ENCODE results near the gene TWSG1. TPM values are rescaled to one million over a fixed set of nuclear protein-coding genes. Genes with fewer than 3 reads are reported as not detected.
"Not testable (repeated sequence)": the region's sequence is repeated elsewhere in the genome, so short reads cannot be mapped to it uniquely, and the experiment has no call there.

The TWSG1 gene
- total RNA-seq, 1 donor from 2014 or later = 30.3 TPM

GRCh38 chr18:9441061-9441460 is 106.5 kb downstream of the TWSG1 start:
- Histone ChIP-seq H3K9ac (ENCODE audit: low read depth in 1 of 3, low read length in 3 of 3) (no peak overlapping the region), H3K27me3 (ENCODE audit: control insufficient read depth in 3 of 3, insufficient read depth in 3 of 3, low read length in 3 of 3) (no peaks in the 10 kb centered on the region), H3K4me3 (ENCODE audit: low read length in 3 of 3) (no peak overlapping the region), H3K9me3 (ENCODE audit: control insufficient read depth in 3 of 3, low read length in 3 of 3) (no peaks in the 10 kb centered on the region), H3K36me3 (ENCODE audit: control insufficient read depth in 3 of 3, insufficient read depth in 3 of 3, low read length in 3 of 3) (no peaks in the 10 kb centered on the region), H3K27ac (ENCODE audit: low read depth, low read length) (no peak overlapping the region), H3K4me1 (ENCODE audit: control insufficient read depth in 3 of 3, insufficient read depth in 3 of 3, low read length in 3 of 3) (peaks cover 0 to 2% (median 0%) of the 10 kb centered on the region in 3 donors)

GRCh38 chr18:9444549-9444948 is 110.0 kb downstream of the TWSG1 start:
- Histone ChIP-seq H3K36me3 (ENCODE audit: control insufficient read depth in 3 of 3, insufficient read depth in 3 of 3, low read length in 3 of 3) (no peaks in the 10 kb centered on the region), H3K27me3 (ENCODE audit: control insufficient read depth in 3 of 3, insufficient read depth in 3 of 3, low read length in 3 of 3) (peaks cover 0 to 4% (median 4%) of the 10 kb centered on the region in 3 donors)

GRCh38 chr18:9446839-9447238 is 112.3 kb downstream of the TWSG1 start:
- peaks cover 0 to 4% (median 4%) of the 10 kb centered on the region in 3 donors for H3K27me3 ChIP-seq (ENCODE audit: control insufficient read depth in 3 of 3, insufficient read depth in 3 of 3, low read length in 3 of 3)
- H3K4me1 ChIP-seq (ENCODE audit: control insufficient read depth in 3 of 3, insufficient read depth in 3 of 3, low read length in 3 of 3) = no peaks in the 10 kb centered on the region
- no peaks in the 10 kb centered on the region for H3K36me3 ChIP-seq (ENCODE audit: control insufficient read depth in 3 of 3, insufficient read depth in 3 of 3, low read length in 3 of 3)
- H3K9me3 ChIP-seq (ENCODE audit: control insufficient read depth in 3 of 3, low read length in 3 of 3) = no peaks in the 10 kb centered on the region
- no peak overlapping the region for H3K27ac ChIP-seq (ENCODE audit: low read depth, low read length)
- H3K9ac ChIP-seq (ENCODE audit: low read depth in 1 of 3, low read length in 3 of 3) = no peak overlapping the region
- H3K4me3 ChIP-seq (ENCODE audit: low read length in 3 of 3) = no peak overlapping the region

More at GRCh38 chr18:9444549-9444948, 110.0 kb downstream of the TWSG1 start:
- H3K4me1 ChIP-seq (ENCODE audit: control insufficient read depth in 3 of 3, insufficient read depth in 3 of 3, low read length in 3 of 3) = no peaks in the 10 kb centered on the region
- H3K9ac ChIP-seq (ENCODE audit: low read depth in 1 of 3, low read length in 3 of 3) = no peak overlapping the region
- H3K9me3 ChIP-seq (ENCODE audit: control insufficient read depth in 3 of 3, low read length in 3 of 3) = no peaks in the 10 kb centered on the region
- no peak overlapping the region for H3K27ac ChIP-seq (ENCODE audit: low read depth, low read length)
- H3K4me3 ChIP-seq (ENCODE audit: low read length in 3 of 3) = no peak overlapping the region

GRCh38 chr18:9447334-9447733 is 112.8 kb downstream of the TWSG1 start:
- H3K27me3 ChIP-seq (ENCODE audit: control insufficient read depth in 3 of 3, insufficient read depth in 3 of 3, low read length in 3 of 3) = peaks cover 0 to 4% (median 4%) of the 10 kb centered on the region in 3 donors
- H3K4me1 ChIP-seq (ENCODE audit: control insufficient read depth in 3 of 3, insufficient read depth in 3 of 3, low read length in 3 of 3) = no peaks in the 10 kb centered on the region
- no peak overlapping the region for H3K4me3 ChIP-seq (ENCODE audit: low read length in 3 of 3)
- no peak overlapping the region for H3K27ac ChIP-seq (ENCODE audit: low read depth, low read length)
- no peaks in the 10 kb centered on the region for H3K36me3 ChIP-seq (ENCODE audit: control insufficient read depth in 3 of 3, insufficient read depth in 3 of 3, low read length in 3 of 3)
- no peaks in the 10 kb centered on the region for H3K9me3 ChIP-seq (ENCODE audit: control insufficient read depth in 3 of 3, low read length in 3 of 3)
- H3K9ac ChIP-seq (ENCODE audit: low read depth in 1 of 3, low read length in 3 of 3) = no peak overlapping the region

GRCh38 chr18:9449600-9450414 is 115.2 kb downstream of the TWSG1 start:
- no peaks in the 10 kb centered on the region for H3K36me3 ChIP-seq (ENCODE audit: control insufficient read depth in 3 of 3, insufficient read depth in 3 of 3, low read length in 3 of 3)
- peaks cover 0 to 4% (median 4%) of the 10 kb centered on the region in 3 donors for H3K27me3 ChIP-seq (ENCODE audit: control insufficient read depth in 3 of 3, insufficient read depth in 3 of 3, low read length in 3 of 3)
- no peak overlapping the region for H3K27ac ChIP-seq (ENCODE audit: low read depth, low read length)
- no peaks in the 10 kb centered on the region for H3K4me1 ChIP-seq (ENCODE audit: control insufficient read depth in 3 of 3, insufficient read depth in 3 of 3, low read length in 3 of 3)
- H3K9me3 ChIP-seq (ENCODE audit: control insufficient read depth in 3 of 3, low read length in 3 of 3) = no peaks in the 10 kb centered on the region
- H3K9ac ChIP-seq (ENCODE audit: low read depth in 1 of 3, low read length in 3 of 3) = no peak overlapping the region
- H3K4me3 ChIP-seq (ENCODE audit: low read length in 3 of 3) = no peak overlapping the region

GRCh38 chr18:9450920-9451319 is 116.3 kb downstream of the TWSG1 start:
- H3K4me3 ChIP-seq (ENCODE audit: low read length in 3 of 3); H3K27ac ChIP-seq (ENCODE audit: low read depth, low read length); H3K9me3 ChIP-seq (ENCODE audit: control insufficient read depth in 3 of 3, low read length in 3 of 3); H3K27me3 ChIP-seq (ENCODE audit: control insufficient read depth in 3 of 3, insufficient read depth in 3 of 3, low read length in 3 of 3); H3K9ac ChIP-seq (ENCODE audit: low read depth in 1 of 3, low read length in 3 of 3); H3K4me1 ChIP-seq (ENCODE audit: control insufficient read depth in 3 of 3, insufficient read depth in 3 of 3, low read length in 3 of 3); H3K36me3 ChIP-seq (ENCODE audit: control insufficient read depth in 3 of 3, insufficient read depth in 3 of 3, low read length in 3 of 3): not testable (repeated sequence)

Other genes with a start within 250 kb of the TWSG1 start
- gene NDUFV2, start 232.1 kb upstream of the TWSG1 start, total RNA-seq = 124 TPM
- 26.1 TPM for gene ANKRD12, start 198.0 kb upstream of the TWSG1 start, total RNA-seq
- 29.2 TPM for gene RALBP1, start 140.7 kb downstream of the TWSG1 start, total RNA-seq